K562 (cell line): ENCODE measurements around the gene TERC. TPM values are rescaled to one million over a fixed set of nuclear protein-coding genes. Genes with fewer than 3 reads are reported as not detected.
A peak's percentile ranks its signal among the peaks of the same experiment; 100 is the strongest.

Experiments
- ATAC-seq: fragments of 200-7000 bp; cut with Tn5 transposase; 3 replicates; pipeline ENCODE4 v1.9.1; 2020; ENCODE audit warnings: moderate library complexity
- BruUV-seq: library from RNA; stranded (reverse); fragments of 400-500 nt; replicated peaks from 2 replicates; lab custom pipeline; 2021; lab: Mats Ljungman, UMichigan
- CTCF ChIA-PET: fragments of 300-600 bp; formaldehyde crosslinking; extraction: SDS; loops from one replicate; lab custom pipeline; 2021; ENCODE audit warnings: low intra/inter-chr PET ratio; lab: Yijun Ruan, JAX
- POLR2A ChIA-PET: fragments of 300-600, 350-650 bp; sonication (Branson Sonifier 250); formaldehyde crosslinking; extraction: SDS; loops from one replicate; lab custom pipeline; 2021; ENCODE audit warnings: antibody characterized with exemption, inconsistent platforms; lab: Yijun Ruan, JAX
- DNase-seq, 4 experiments: peaks; one replicate each; pipeline versions ENCODE4 v3.0.0 to v3.0.0-alpha.2; 2011 to 2018; ENCODE audit warnings: low spot score in 3 of 4, mixed read lengths in 3 of 4; ENCODE audit errors: extremely low read depth in 1 of 4
- FAIRE-seq: peaks from 2 replicates; lab custom pipeline; 2011; peaks lifted over from hg19 to GRCh38; lab: Jason Lieb, UNC
- H2AFZ ChIP-seq: 2 replicates; pipeline ENCODE4 v1.6.0; 2011; ENCODE audit warnings: low read depth, low read length, control low read depth, inconsistent platforms
- H3K27ac ChIP-seq: fragments of 200-600 bp; 3 replicates; pipeline ENCODE4 v1.8.0; 2011; ENCODE audit warnings: low read depth, mild to moderate bottlenecking, control low read depth, inconsistent platforms, low read length, moderate library complexity, mixed read lengths; ENCODE audit errors: extremely low read depth
- H3K27me3 ChIP-seq, 2 experiments: fragments of 300-600 bp in 1 of 2; 2 replicates in 1 of 2; 3 replicates in 1 of 2; pipeline versions ENCODE4 v1.6.0 to v1.8.0; 2011; ENCODE audit warnings: inconsistent platforms in 2 of 2, low read length in 2 of 2, mild to moderate bottlenecking in 1 of 2, mixed read lengths in 1 of 2, moderate library complexity in 1 of 2; ENCODE audit not compliant: control insufficient read depth in 2 of 2, insufficient read depth in 2 of 2
- H3K36me3 ChIP-seq: fragments of 300-600 bp; 3 replicates; pipeline ENCODE4 v1.8.0; 2011; ENCODE audit warnings: mild to moderate bottlenecking, low read length, inconsistent platforms; ENCODE audit not compliant: control insufficient read depth, insufficient read depth
- H3K4me1 ChIP-seq, 2 experiments: fragments of 200-600 bp in 1 of 2; replicated peaks in 1 of 2; 2 replicates in 1 of 2; 3 replicates in 1 of 2; pipeline versions ENCODE4 v1.5.1 to v1.8.0; 2011; ENCODE audit warnings: inconsistent platforms in 2 of 2, low read length in 2 of 2, mild to moderate bottlenecking in 1 of 2, mixed read lengths in 1 of 2, moderate library complexity in 1 of 2; ENCODE audit not compliant: control insufficient read depth in 2 of 2, insufficient read depth in 2 of 2
- H3K4me2 ChIP-seq: 2 replicates; pipeline ENCODE4 v1.6.1; 2011; ENCODE audit warnings: low read length, control low read depth, inconsistent platforms, mixed read lengths; ENCODE audit not compliant: insufficient read depth
- H3K4me3 ChIP-seq: fragments of 200-600 bp; sonication (generic), shearing (Covaris generic); 2 replicates; pipeline ENCODE4 v1.5.1; 2016; ENCODE audit warnings: control low read depth, inconsistent platforms
- H3K79me2 ChIP-seq: fragments of 200-600 bp; 3 replicates; pipeline ENCODE4 v1.8.0; 2011; ENCODE audit warnings: low read length, inconsistent platforms; ENCODE audit not compliant: control insufficient read depth, insufficient read depth
- H3K9ac ChIP-seq, 2 experiments: 2 replicates each; pipeline versions ENCODE4 v1.6.0 to v1.6.1; 2011; ENCODE audit warnings: low read depth in 2 of 2, low read length in 2 of 2, control low read depth in 1 of 2, inconsistent platforms in 1 of 2, mild to moderate bottlenecking in 1 of 2, mixed read lengths in 1 of 2; ENCODE audit not compliant: insufficient read depth in 1 of 2
- H3K9me1 ChIP-seq: one replicate; pipeline ENCODE4 v1.6.0; 2011; ENCODE audit warnings: inconsistent platforms, mild to moderate bottlenecking, low read length, moderate library complexity; ENCODE audit not compliant: control insufficient read depth, insufficient read depth
- H3K9me3 ChIP-seq: replicated peaks from 2 replicates; pipeline ENCODE4 v1.5.1; 2011; ENCODE audit warnings: low read depth, low read length, inconsistent platforms; ENCODE audit not compliant: control insufficient read depth, insufficient read depth
- H4K20me1 ChIP-seq: replicated peaks from 2 replicates; pipeline ENCODE4 v1.6.1; 2011; ENCODE audit warnings: low read length, inconsistent platforms, mixed read lengths; ENCODE audit not compliant: control insufficient read depth, insufficient read depth
- CBFA2T2 ChIP-seq: fragments of 450-650 bp; conservative IDR thresholded peaks from 2 replicates; pipeline ENCODE4 v1.6.1; 2017; ENCODE audit warnings: mild to moderate bottlenecking
- CBFA2T3 ChIP-seq: fragments of 450-650 bp; IDR thresholded peaks from 2 replicates; pipeline ENCODE4 v1.6.1; 2017
- FOXO4 ChIP-seq: fragments of 450-650 bp; formaldehyde crosslinking; IDR thresholded peaks from 2 replicates; pipeline ENCODE4 v1.4.0; 2020; ENCODE audit warnings: mild to moderate bottlenecking, moderate library complexity
- GATAD2A ChIP-seq: fragments of 450-650 bp; IDR thresholded peaks from 2 replicates; pipeline ENCODE4 v1.6.1; 2017
- HDAC3 ChIP-seq: fragments of 450-650 bp; IDR thresholded peaks from 2 replicates; pipeline ENCODE4 v1.6.1; 2018; ENCODE audit warnings: borderline replicate concordance, mild to moderate bottlenecking, moderate library complexity; ENCODE audit not compliant: partially characterized antibody
- RBBP5 ChIP-seq: fragments of 200-600 bp; sonication (generic); IDR thresholded peaks from 2 replicates; pipeline ENCODE4 v1.6.1; 2012; ENCODE audit warnings: borderline replicate concordance, mild to moderate bottlenecking, low read length, control low read depth, inconsistent platforms; ENCODE audit not compliant: insufficient read depth, poor library complexity, severe bottlenecking
- RBM17 ChIP-seq: fragments of 200-400 bp; formaldehyde crosslinking; IDR thresholded peaks from 2 replicates; pipeline ENCODE4 v1.6.1; 2017; ENCODE audit warnings: low read depth, mild to moderate bottlenecking, low read length, borderline replicate concordance
- REST ChIP-seq, 2 experiments: fragments of 450-650 bp; formaldehyde crosslinking in 1 of 2; IDR thresholded peaks; 2 replicates each; pipeline versions ENCODE4 v1.4.0 to v1.6.1; 2014 to 2020; ENCODE audit warnings: mild to moderate bottlenecking in 2 of 2, borderline replicate concordance in 1 of 2, low read depth in 1 of 2
- THAP12 ChIP-seq: fragments of 250-450 bp; sonication (Bioruptor Pico); IDR thresholded peaks from 2 replicates; pipeline ENCODE4 v1.9.0; 2021; ENCODE audit warnings: mild to moderate bottlenecking, inconsistent platforms
- ZC3H8 ChIP-seq: fragments of 450-650 bp; IDR thresholded peaks from 2 replicates; pipeline ENCODE4 v1.6.1; 2017
- WGBS: fragments of 100-300 bp; shearing (Covaris generic); methylation state at CpG from one replicate; pipeline ENCODE4 v1.1.6; 2016; ENCODE audit warnings: low coverage, mixed read lengths; ENCODE audit not compliant: insufficient coverage; ENCODE audit errors: missing lambda C conversion rate; 5-methylcytosine and 5-hydroxymethylcytosine counted together
- in situ Hi-C: fragments of 300-500 bp; cut with MboI; formaldehyde crosslinking; loops from 4 replicates; pipeline ENCODE4 v1.15.0; 2018; ENCODE audit warnings: inconsistent platforms, mixed read lengths
- intact Hi-C: fragments of 100-400 bp; cut with micrococcal nuclease; formaldehyde crosslinking; loops from 2 replicates; pipeline ENCODE4 v1.14.2; 2022
- polyA plus RNA-seq, 8 experiments: library from polyadenylated mRNA; depleted of rRNA in 4 of 8; stranded (reverse) in 5 of 8; unstranded in 3 of 8; fragments of >200 nt; fragmentation: Nextera tagmentation in 2 of 8; fragmentation: Illumina TruSeq in 1 of 8; extraction: Ambion mirVana in 2 of 8; extraction: Trizol in 1 of 8; gene quantifications; 2 replicates each; pipeline versions ENCODE4 v1.2.1 to v1.2.3, GENCODE V29; 2011 to 2014; ENCODE audit warnings: inconsistent platforms in 1 of 8, missing spikeins in 1 of 8
- total RNA-seq, 7 experiments: library from RNA; depleted of rRNA in 6 of 7; stranded (reverse); fragments of >200 nt in 6 of 7; fragmentation: Illumina TruSeq in 2 of 7; extraction: Trizol in 2 of 7; gene quantifications; 2 replicates each; pipeline versions ENCODE4 v1.2.1 to v1.2.3, GENCODE V29; 2011 to 2021; ENCODE audit warnings: low replicate concordance in 1 of 7

Gene TERC
- total and polyA plus RNA-seq, 9 of the 15 experiments (the other 6 are each of a cell fraction or from before 2014, with no cell fraction given), result 0.77 to 234 (median 27.9) TPM; not detected in 3

GRCh38 chr3:169781209-169781855, 16.5 kb upstream of the TERC start:
- intact Hi-C loops, result no loop called here
- POLR2A ChIA-PET, result interaction anchor here (0.8 to 1.2 kb wide), 2 partner anchors 8 to 9 kb away, joined by 3 to 6 read pairs; no protein-coding TSS in a partner anchor
- no peak for TF ChIP-seq THAP12 (CRISPR knock-in tag)
- TF ChIP-seq ZC3H8, result no peak
- TF ChIP-seq FOXO4 (CRISPR knock-in tag), result no peak
- no peak for TF ChIP-seq GATAD2A
- TF ChIP-seq RBM17, result no peak
- peak; percentile 94 for TF ChIP-seq CBFA2T3
- no peak for TF ChIP-seq HDAC3
- peak; percentile 90 for TF ChIP-seq CBFA2T2
- TF ChIP-seq RBBP5, result peak; percentile 34
- no peak for TF ChIP-seq REST (IDR thresholded peaks at IDR 0.05; ENCODE audit: borderline replicate concordance)
- TF ChIP-seq REST (CRISPR knock-in tag; IDR thresholded peaks at IDR 0.05; ENCODE audit: low read depth), result no peak

More at GRCh38 chr3:169781209-169781855, 16.5 kb upstream of the TERC start:
- Histone ChIP-seq H3K27me3 (no peaks in the 10 kb centered on the region), H3K79me2 (peaks cover 14% of the 10 kb centered on the region), H3K36me3 (peaks cover 96% of the 10 kb centered on the region), H3K9me1 (no peaks in the 10 kb centered on the region), H3K4me1 (peaks cover 0 to 13% of the 10 kb centered on the region in 2 experiments; a peak in 3 of 5 replicates), H3K9me3 (no peaks in the 10 kb centered on the region), H2AFZ (no peak overlapping the region), H3K4me2 (no peak overlapping the region), H4K20me1 (no peaks in the 10 kb centered on the region), H3K27ac (no peak overlapping the region), H3K4me3 (no peak overlapping the region), H3K9ac (no peak overlapping the region)
- 26% methylated on average over 4 of the region's 4 CpGs for WGBS
- no TSS peak for BruUV-seq
- peak; percentile 77 for ATAC-seq
- CTCF ChIA-PET, result no interaction called here
- peak; percentile 72 for FAIRE-seq
- in situ Hi-C loops, result no loop called here
- peak in 2 of 4 experiments; percentile 34 to 58 for DNase-seq
